Measurements from ENCODE around the gene WWTR1. TPM values are rescaled to one million over a fixed set of nuclear protein-coding genes. Genes with fewer than 3 reads are reported as not detected.

Gene WWTR1
- total and polyA plus RNA-seq, 2 experiments from 2014 or later, result 25.1 to 26.2 TPM

DNA sequence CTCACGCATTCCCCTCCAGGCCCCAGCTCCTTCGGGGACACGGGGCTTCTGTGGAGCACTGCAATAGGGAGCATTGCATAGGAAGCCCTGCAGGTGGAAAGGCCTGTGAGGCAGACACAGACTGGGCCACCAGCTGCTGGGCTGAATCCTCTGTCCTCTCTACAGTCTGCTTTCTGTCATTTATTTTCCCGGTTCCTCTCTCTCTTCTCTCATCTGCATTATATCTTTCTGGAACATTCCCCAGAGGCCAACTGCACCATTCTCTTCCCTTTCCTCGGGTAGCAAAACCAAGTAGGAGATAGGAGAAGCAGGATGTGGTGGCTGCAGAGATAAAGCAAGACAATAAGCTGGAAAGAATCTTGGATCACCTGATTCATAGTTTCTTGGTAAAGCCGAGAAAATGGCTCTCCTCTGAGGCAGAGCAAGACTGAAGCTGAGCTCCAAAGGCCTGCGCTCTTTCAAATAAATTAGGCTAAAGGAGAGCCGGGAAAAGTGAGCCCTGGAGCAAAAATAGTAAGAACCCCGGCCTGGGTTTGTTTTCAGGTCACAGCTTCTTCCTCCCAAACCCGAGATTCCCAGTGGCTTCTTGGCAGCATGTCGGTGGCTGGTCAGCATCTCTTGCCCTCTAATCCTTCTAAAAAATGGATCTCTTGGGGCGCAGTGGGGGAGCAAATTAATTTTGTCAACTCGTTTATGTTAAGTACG, 178.1 kb downstream of the WWTR1 start:
- Histone ChIP-seq H3K4me3 (no peak overlapping the region), H2AFZ (peak overlapping the region; percentile 96), H3K79me2 (replicated peaks; ENCODE audit: insufficient read depth) (no peaks in the 10 kb centered on the region), H3K27ac (ENCODE audit: low read depth) (no peak overlapping the region), H3F3A (replicated peaks; ENCODE audit: low read depth) (no peaks in the 10 kb centered on the region), H3K9me2 (ENCODE audit: insufficient read depth) (0 out of 2 replicates have a peak, but pooled peaks cover 3% of the 10 kb centered on the region), H3K36me3 (ENCODE audit: insufficient read depth) (no peaks in the 10 kb centered on the region), H3K4me1 (ENCODE audit: insufficient read depth) (peaks cover 3% of the 10 kb centered on the region; the same call in 1 of the 2 replicates), H3K27me3 (ENCODE audit: insufficient read depth) (no peaks in the 10 kb centered on the region), H4K20me1 (replicated peaks; ENCODE audit: insufficient read depth) (no peaks in the 10 kb centered on the region), H3K4me2 (no peak overlapping the region)
- Mint-ChIP-seq H3K36me3 (ENCODE audit: low read depth) (no peaks in the 10 kb centered on the region), H3K9me3 (no peaks in the 10 kb centered on the region), H3K4me3 (no peak overlapping the region), H3K27me3 (ENCODE audit: insufficient read depth, low read depth, poor library complexity) (peaks cover 4% of the 10 kb centered on the region), H3K27ac (no peak overlapping the region), H3K4me1 (peaks cover 4% of the 10 kb centered on the region)
- ATAC-seq (peak; percentile 27; the same call in 1 of the 3 replicates), DNase-seq (ENCODE audit: low spot score) (peak; percentile 9)
- no peak for TF ChIP-seq ZNF331 (CRISPR knock-in tag; IDR thresholded peaks at IDR 0.05; ENCODE audit: low read depth)

DNA sequence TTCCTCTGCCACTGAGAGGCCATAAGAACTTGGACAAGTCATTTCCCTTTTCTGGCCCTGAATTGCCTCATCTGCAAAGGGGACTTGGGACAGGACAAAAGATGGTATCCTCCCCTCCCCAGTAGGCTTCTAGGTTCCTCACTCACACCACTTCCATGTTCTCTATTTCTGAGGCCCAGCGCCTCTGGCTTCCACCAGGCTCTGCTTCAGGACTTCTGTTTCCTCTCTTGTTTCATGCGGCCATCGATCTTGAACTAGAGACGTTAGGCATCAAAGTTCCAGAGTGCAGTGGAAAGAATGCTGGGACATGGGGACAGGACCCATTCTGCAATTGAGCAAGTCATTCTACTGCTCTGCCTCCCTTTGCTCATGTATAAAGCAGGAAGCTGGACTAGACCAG, 181.6 kb downstream of the WWTR1 start:
- Mint-ChIP-seq H3K4me3 (no peak overlapping the region), H3K27me3 (ENCODE audit: insufficient read depth, low read depth, poor library complexity) (peaks cover 4% of the 10 kb centered on the region), H3K36me3 (ENCODE audit: low read depth) (no peaks in the 10 kb centered on the region), H3K27ac (no peak overlapping the region), H3K9me3 (no peaks in the 10 kb centered on the region), H3K4me1 (peaks cover 17% of the 10 kb centered on the region)
- DNase-seq (ENCODE audit: low spot score) (no peak), ATAC-seq (no peak)
- Histone ChIP-seq H3K27ac (ENCODE audit: low read depth) (no peak overlapping the region), H4K20me1 (replicated peaks; ENCODE audit: insufficient read depth) (no peaks in the 10 kb centered on the region), H3K27me3 (ENCODE audit: insufficient read depth) (no peaks in the 10 kb centered on the region), H3K36me3 (ENCODE audit: insufficient read depth) (no peaks in the 10 kb centered on the region), H3K4me2 (no peak overlapping the region), H3K79me2 (replicated peaks; ENCODE audit: insufficient read depth) (no peaks in the 10 kb centered on the region), H3K4me1 (ENCODE audit: insufficient read depth) (peaks cover 10% of the 10 kb centered on the region; the same call in 1 of the 2 replicates), H3F3A (replicated peaks; ENCODE audit: low read depth) (no peaks in the 10 kb centered on the region), H2AFZ (no peak overlapping the region), H3K4me3 (no peak overlapping the region), H3K9me2 (ENCODE audit: insufficient read depth) (0 out of 2 replicates have a peak, but pooled peaks cover 3% of the 10 kb centered on the region)
- TF ChIP-seq, protein P1, sequence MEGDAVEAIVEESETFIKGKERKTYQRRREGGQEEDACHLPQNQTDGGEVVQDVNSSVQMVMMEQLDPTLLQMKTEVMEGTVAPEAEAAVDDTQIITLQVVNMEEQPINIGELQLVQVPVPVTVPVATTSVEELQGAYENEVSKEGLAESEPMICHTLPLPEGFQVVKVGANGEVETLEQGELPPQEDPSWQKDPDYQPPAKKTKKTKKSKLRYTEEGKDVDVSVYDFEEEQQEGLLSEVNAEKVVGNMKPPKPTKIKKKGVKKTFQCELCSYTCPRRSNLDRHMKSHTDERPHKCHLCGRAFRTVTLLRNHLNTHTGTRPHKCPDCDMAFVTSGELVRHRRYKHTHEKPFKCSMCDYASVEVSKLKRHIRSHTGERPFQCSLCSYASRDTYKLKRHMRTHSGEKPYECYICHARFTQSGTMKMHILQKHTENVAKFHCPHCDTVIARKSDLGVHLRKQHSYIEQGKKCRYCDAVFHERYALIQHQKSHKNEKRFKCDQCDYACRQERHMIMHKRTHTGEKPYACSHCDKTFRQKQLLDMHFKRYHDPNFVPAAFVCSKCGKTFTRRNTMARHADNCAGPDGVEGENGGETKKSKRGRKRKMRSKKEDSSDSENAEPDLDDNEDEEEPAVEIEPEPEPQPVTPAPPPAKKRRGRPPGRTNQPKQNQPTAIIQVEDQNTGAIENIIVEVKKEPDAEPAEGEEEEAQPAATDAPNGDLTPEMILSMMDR (conservative IDR thresholded peaks at IDR 0.05; ENCODE audit: low read depth in 2 of 2), result no peak

GRCh38 chr3:149475451-149476060, 182.3 kb downstream of the WWTR1 start:
- Mint-ChIP-seq H3K4me1 (peaks cover 17% of the 10 kb centered on the region), H3K4me3 (no peak overlapping the region), H3K36me3 (ENCODE audit: low read depth) (no peaks in the 10 kb centered on the region), H3K27ac (no peak overlapping the region), H3K27me3 (ENCODE audit: insufficient read depth, low read depth, poor library complexity) (peaks cover 4% of the 10 kb centered on the region), H3K9me3 (no peaks in the 10 kb centered on the region)
- Histone ChIP-seq H3K27ac (ENCODE audit: low read depth) (no peak overlapping the region), H3K4me3 (no peak overlapping the region), H3K36me3 (ENCODE audit: insufficient read depth) (no peaks in the 10 kb centered on the region), H4K20me1 (replicated peaks; ENCODE audit: insufficient read depth) (no peaks in the 10 kb centered on the region), H2AFZ (peak overlapping the region; percentile 83; the same call in 1 of the 2 replicates), H3K79me2 (replicated peaks; ENCODE audit: insufficient read depth) (no peaks in the 10 kb centered on the region), H3K4me1 (ENCODE audit: insufficient read depth) (peaks cover 10% of the 10 kb centered on the region; the same call in 1 of the 2 replicates), H3K4me2 (no peak overlapping the region), H3F3A (replicated peaks; ENCODE audit: low read depth) (no peaks in the 10 kb centered on the region), H3K27me3 (ENCODE audit: insufficient read depth) (no peaks in the 10 kb centered on the region), H3K9me2 (ENCODE audit: insufficient read depth) (0 out of 2 replicates have a peak, but pooled peaks cover 3% of the 10 kb centered on the region)
- no peak for DNase-seq (ENCODE audit: low spot score)
- no peak for ATAC-seq
- TF ChIP-seq POLR2AphosphoS5 (IDR thresholded peaks at IDR 0.05; ENCODE audit: low read depth) (no peak), JUNB (IDR thresholded peaks at IDR 0.05; ENCODE audit: unreplicated experiment) (no peak), NANOG (IDR thresholded peaks at IDR 0.05; ENCODE audit: borderline replicate concordance) (no peak), EZH2phosphoT487 (IDR thresholded peaks at IDR 0.05; ENCODE audit: unreplicated experiment) (no peak), EZH2 (IDR thresholded peaks at IDR 0.05; ENCODE audit: low read depth, unreplicated experiment) (no peak), ZNF331 (CRISPR knock-in tag; IDR thresholded peaks at IDR 0.05; ENCODE audit: low read depth) (no peak)
- TF ChIP-seq, protein P2, sequence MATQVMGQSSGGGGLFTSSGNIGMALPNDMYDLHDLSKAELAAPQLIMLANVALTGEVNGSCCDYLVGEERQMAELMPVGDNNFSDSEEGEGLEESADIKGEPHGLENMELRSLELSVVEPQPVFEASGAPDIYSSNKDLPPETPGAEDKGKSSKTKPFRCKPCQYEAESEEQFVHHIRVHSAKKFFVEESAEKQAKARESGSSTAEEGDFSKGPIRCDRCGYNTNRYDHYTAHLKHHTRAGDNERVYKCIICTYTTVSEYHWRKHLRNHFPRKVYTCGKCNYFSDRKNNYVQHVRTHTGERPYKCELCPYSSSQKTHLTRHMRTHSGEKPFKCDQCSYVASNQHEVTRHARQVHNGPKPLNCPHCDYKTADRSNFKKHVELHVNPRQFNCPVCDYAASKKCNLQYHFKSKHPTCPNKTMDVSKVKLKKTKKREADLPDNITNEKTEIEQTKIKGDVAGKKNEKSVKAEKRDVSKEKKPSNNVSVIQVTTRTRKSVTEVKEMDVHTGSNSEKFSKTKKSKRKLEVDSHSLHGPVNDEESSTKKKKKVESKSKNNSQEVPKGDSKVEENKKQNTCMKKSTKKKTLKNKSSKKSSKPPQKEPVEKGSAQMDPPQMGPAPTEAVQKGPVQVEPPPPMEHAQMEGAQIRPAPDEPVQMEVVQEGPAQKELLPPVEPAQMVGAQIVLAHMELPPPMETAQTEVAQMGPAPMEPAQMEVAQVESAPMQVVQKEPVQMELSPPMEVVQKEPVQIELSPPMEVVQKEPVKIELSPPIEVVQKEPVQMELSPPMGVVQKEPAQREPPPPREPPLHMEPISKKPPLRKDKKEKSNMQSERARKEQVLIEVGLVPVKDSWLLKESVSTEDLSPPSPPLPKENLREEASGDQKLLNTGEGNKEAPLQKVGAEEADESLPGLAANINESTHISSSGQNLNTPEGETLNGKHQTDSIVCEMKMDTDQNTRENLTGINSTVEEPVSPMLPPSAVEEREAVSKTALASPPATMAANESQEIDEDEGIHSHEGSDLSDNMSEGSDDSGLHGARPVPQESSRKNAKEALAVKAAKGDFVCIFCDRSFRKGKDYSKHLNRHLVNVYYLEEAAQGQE (IDR thresholded peaks at IDR 0.05; ENCODE audit: unreplicated experiment), result no peak

Measured in GM23338 (cell line).